Spinal cord (tissue), 10 donors: Measurements from ENCODE around the gene PRPF18. TPM values are rescaled to one million over a fixed set of nuclear protein-coding genes. Genes with fewer than 3 reads are reported as not detected.

Experiments used
- DNase-seq, 6 donors: peaks; one replicate each; pipeline versions ENCODE4 v3.0.0 to v3.0.0-alpha.2; 2013 to 2015; ENCODE audit warnings: low spot score in 6 of 6, low read depth in 4 of 6
- H3K27ac ChIP-seq: one replicate; pipeline ENCODE4 v1.5.1; 2013; ENCODE audit warnings: low read depth, low read length, control low read depth
- H3K27me3 ChIP-seq: one replicate; pipeline ENCODE4 v1.6.1; 2013; ENCODE audit warnings: low read length; ENCODE audit not compliant: control insufficient read depth, insufficient read depth
- H3K36me3 ChIP-seq: one replicate; pipeline ENCODE4 v1.6.1; 2013; ENCODE audit warnings: low read length; ENCODE audit not compliant: control insufficient read depth, insufficient read depth
- H3K4me1 ChIP-seq: one replicate; pipeline ENCODE4 v1.6.1; 2013; ENCODE audit warnings: low read length; ENCODE audit not compliant: control insufficient read depth, insufficient read depth
- H3K4me3 ChIP-seq: one replicate; pipeline ENCODE4 v1.5.1; 2013; ENCODE audit warnings: low read depth, low read length, control low read depth
- H3K9me3 ChIP-seq: one replicate; pipeline ENCODE4 v1.6.1; 2013; ENCODE audit warnings: low read length; ENCODE audit not compliant: control insufficient read depth, insufficient read depth
- WGBS: methylation state at CpG from one replicate; pipeline ENCODE4 v1.1.5; 2013; ENCODE audit warnings: missing lambda C conversion rate; ENCODE audit not compliant: insufficient coverage; 5-methylcytosine and 5-hydroxymethylcytosine counted together
- polyA plus RNA-seq, 2 donors: library from polyadenylated mRNA; unstranded; fragments of 120-200 nt; gene quantifications; one replicate each; pipeline ENCODE4 v1.2.1, GENCODE V29; 2013; ENCODE audit not compliant: insufficient read length in 2 of 2
- total RNA-seq, 2 donors: library from RNA; depleted of rRNA in 1 of 2; stranded (reverse); fragments of 120-200 nt in 1 of 2; fragments of >200 nt in 1 of 2; gene quantifications; one replicate each; pipeline versions ENCODE4 v1.2.3 to v1.2.4, GENCODE V29; 2013 to 2014
- donor health status: healthy.

PRPF18 gene
- total and polyA plus RNA-seq, 4 donors: 17.8 to 34.7 (median 27.1) TPM

- H3K9me3 ChIP-seq: no peaks in the 10 kb centered on the region
- DNase-seq: no peak
- H3K36me3 ChIP-seq: no peaks in the 10 kb centered on the region
- no peaks in the 10 kb centered on the region for H3K27me3 ChIP-seq
- no peak overlapping the region for H3K27ac ChIP-seq
- 88% methylated on average over 2 of the region's 2 CpGs for WGBS
- no peaks in the 10 kb centered on the region for H3K4me1 ChIP-seq
- H3K4me3 ChIP-seq: no peak overlapping the region
These were observed 6.8 kb downstream of the PRPF18 start for GRCh38 chr10:13593535-13593934.

- Histone ChIP-seq H3K4me1 (no peaks in the 10 kb centered on the region), H3K4me3 (no peak overlapping the region), H3K9me3 (no peaks in the 10 kb centered on the region), H3K27me3 (no peaks in the 10 kb centered on the region), H3K36me3 (peaks cover under 1% of the 10 kb centered on the region), H3K27ac (no peak overlapping the region)
- no peak for DNase-seq
- WGBS: no CpG with 5 or more reads among the region's 2 CpGs
These were observed 7.9 kb downstream of the PRPF18 start for GRCh38 chr10:13594641-13595040.

DNA sequence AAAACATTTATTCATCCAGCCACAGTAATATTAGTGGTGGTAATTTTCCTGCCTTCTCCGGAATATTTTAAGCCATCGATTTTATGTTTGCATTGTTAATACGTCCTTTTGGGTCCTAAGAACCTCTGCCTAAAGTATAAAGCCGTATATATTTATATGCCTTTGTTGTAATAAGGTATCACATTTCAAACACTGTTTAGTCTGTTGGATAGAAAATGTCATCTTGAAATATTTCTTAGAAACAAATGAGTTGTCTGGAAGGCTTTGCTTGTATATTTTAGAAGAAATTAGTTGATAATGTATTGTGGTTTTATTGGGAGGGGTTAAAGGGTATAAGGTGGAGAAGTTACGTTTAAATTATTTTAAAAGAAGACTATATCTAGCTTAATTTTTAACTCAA lies 11.1 kb downstream of the PRPF18 start:
- Histone ChIP-seq H3K4me1 (no peaks in the 10 kb centered on the region), H3K36me3 (peaks cover 6% of the 10 kb centered on the region), H3K9me3 (no peaks in the 10 kb centered on the region), H3K4me3 (no peak overlapping the region), H3K27me3 (no peaks in the 10 kb centered on the region), H3K27ac (no peak overlapping the region)
- WGBS: no CpG with 5 or more reads among the region's 5 CpGs
- DNase-seq: no peak

DNA sequence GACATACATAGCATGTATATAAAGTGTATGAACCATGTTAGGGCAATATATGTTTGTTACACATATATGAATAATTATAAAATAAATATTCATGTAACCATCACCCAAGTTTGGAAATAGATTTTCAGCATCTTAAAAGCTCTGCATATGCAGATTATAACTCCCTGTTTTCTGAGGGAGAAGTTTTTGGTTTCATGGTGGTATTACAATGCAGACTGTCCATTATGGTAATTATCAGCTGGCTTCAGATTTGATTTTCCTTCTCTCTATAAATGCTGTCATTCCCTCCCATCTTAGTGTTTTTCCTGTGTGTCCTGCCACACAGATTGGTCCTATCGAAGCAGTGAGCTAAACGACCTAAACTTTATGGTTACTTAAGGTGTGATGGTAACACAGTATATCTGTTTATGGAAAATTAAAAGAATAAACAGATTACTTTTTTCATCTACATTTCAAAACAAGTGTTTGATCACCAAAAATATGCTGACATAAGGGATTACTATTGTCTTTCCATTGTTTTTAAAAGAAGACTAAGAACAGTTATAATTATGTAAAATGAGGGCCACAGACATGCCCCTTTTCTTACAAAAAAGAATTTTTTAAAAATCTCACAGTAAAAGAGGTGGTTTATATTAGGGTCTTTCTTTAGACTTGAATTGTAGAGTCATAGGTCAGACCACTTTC lies 17.7 kb downstream of the PRPF18 start:
- no peak overlapping the region for H3K27ac ChIP-seq
- no peak for DNase-seq
- H3K9me3 ChIP-seq: no peaks in the 10 kb centered on the region
- H3K27me3 ChIP-seq: no peaks in the 10 kb centered on the region
- H3K36me3 ChIP-seq: peaks cover 19% of the 10 kb centered on the region
- H3K4me1 ChIP-seq: no peaks in the 10 kb centered on the region
- H3K4me3 ChIP-seq: no peak overlapping the region
- no CpG with 5 or more reads among the region's 2 CpGs for WGBS

DNA sequence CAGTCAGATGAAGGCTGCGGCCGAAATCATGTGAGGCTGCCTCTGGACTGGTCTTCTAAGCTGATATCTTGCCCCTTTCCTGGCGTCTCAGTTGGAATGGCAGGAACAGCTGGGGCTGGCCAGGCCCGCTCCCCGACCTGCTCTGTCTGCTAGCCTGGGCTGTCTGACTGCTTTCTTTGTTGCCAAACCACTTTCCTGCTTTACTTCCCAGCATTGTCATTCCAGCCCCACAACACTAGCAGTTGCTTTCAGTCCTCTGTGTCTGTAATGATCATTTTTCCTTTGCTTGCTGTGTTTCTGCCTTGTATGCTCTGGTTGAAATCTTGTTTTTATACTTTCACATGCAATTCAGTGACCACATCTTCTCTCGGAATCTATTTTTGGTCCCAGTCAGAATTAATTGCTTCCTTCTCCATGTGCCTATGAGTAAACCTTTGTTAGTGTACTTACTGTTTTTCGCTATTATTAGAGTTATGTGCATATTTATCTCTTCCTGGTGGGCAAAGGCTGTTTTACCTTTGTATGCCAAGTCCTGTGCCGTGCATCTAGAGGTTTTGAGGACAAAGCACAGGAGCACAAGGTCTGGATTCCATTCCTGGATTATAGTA lies 21.6 kb downstream of the PRPF18 start:
- no peak for DNase-seq
- Histone ChIP-seq H3K4me1 (no peaks in the 10 kb centered on the region), H3K27ac (no peak overlapping the region), H3K27me3 (no peaks in the 10 kb centered on the region), H3K4me3 (no peak overlapping the region), H3K36me3 (peaks cover 20% of the 10 kb centered on the region), H3K9me3 (no peaks in the 10 kb centered on the region)
- 74% methylated on average over 7 of the region's 8 CpGs for WGBS

DNA sequence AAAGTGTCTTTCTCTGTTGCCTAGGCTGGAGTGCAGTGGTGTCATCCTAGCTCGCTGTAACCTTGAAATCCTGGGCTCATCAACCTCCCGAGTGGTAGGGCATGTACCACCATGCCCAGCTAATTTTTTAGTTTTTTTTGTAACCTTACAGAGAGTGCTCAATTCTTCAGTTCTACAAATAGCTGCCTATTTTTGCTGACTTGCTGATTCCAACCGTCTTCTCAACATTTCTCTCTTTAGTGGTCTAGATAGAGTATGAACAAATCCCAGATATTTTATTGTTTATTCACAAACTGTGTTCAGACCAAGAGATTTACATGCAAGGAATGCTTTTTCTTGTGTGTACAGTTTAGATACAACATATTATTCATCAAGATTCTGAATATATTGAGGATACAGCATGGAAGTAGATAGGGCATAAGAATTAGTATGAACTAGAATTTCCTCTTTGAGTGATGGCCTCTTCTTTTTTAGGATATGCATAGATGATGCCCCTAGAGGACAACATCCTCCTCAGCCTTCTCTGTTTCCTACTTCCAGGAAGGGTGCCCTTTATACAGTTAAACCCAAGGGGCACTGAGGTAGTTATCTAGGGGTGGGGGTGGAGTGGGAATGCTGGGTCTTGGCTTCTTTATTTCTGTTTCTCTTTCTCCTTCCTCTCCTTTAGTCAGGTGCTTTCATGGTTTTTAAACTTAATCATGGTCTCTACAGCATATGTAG lies 26.0 kb downstream of the PRPF18 start:
- H3K4me1 ChIP-seq: peaks cover 5% of the 10 kb centered on the region
- DNase-seq: no peak
- no peaks in the 10 kb centered on the region for H3K27me3 ChIP-seq
- H3K27ac ChIP-seq: no peak overlapping the region
- no peak overlapping the region for H3K4me3 ChIP-seq
- peaks cover 12% of the 10 kb centered on the region for H3K36me3 ChIP-seq
- WGBS: 100% methylated on average over 1 of the region's 3 CpGs
- no peaks in the 10 kb centered on the region for H3K9me3 ChIP-seq

- peaks cover 12% of the 10 kb centered on the region for H3K36me3 ChIP-seq
- H3K9me3 ChIP-seq: no peaks in the 10 kb centered on the region
- no CpG with 5 or more reads among the region's 5 CpGs for WGBS
- no peak overlapping the region for H3K4me3 ChIP-seq
- H3K27me3 ChIP-seq: no peaks in the 10 kb centered on the region
- H3K4me1 ChIP-seq: peaks cover 5% of the 10 kb centered on the region
- DNase-seq: peak in 4 of 6 donors; percentile 41 to 93 (median 71)
- H3K27ac ChIP-seq: no peak overlapping the region
These were observed 26.8 kb downstream of the PRPF18 start for GRCh38 chr10:13613519-13613918.

DNA sequence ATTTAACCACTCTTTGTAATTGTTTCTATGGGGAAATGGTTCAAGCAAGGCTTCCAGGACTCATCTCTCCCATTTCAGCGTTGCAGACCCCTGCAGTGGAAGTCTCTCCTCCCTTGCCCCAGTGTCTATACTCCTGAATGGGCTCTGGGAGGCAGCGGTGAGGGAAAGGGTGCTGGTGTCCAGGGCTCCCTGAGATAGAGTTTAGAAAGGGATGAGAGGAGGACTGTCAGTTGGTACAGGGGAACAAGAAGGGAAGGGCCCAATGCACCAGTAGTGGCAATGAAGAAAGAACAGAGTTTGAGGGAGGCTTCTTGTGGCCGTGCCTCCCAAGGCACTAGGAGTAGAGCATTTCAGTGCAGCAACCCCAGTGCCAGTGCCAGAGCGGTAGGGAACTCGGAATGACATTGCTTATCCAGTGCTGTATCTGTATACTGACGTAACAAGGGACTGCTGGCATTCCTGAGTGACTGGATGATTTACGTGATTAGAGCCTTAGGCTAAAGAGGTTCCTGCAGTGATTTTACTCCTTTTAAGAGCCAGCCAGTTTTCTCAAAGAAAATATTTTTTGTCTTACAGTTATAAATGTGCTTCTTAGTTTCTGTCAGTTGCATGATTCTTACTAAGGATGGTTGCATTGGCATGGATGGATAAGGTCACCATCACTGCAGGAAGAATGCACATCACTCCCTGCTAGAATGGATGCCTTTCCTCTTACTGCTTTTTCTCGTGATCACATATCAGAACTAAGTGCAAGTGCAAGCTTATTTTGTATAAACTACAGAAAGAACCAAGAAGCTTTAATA lies 28.0 kb downstream of the PRPF18 start:
- peaks cover 5% of the 10 kb centered on the region for H3K4me1 ChIP-seq
- peaks cover 16% of the 10 kb centered on the region for H3K36me3 ChIP-seq
- no peaks in the 10 kb centered on the region for H3K9me3 ChIP-seq
- WGBS: 67% methylated on average over 5 of the region's 8 CpGs
- no peak overlapping the region for H3K27ac ChIP-seq
- H3K27me3 ChIP-seq: no peaks in the 10 kb centered on the region
- peak in 2 of 6 donors; percentile 13 to 31 for DNase-seq
- H3K4me3 ChIP-seq: no peak overlapping the region

GRCh38 chr10:13615650-13616300 lies 29.0 kb downstream of the PRPF18 start:
- Histone ChIP-seq H3K9me3 (no peaks in the 10 kb centered on the region), H3K27me3 (no peaks in the 10 kb centered on the region), H3K4me1 (peaks cover 5% of the 10 kb centered on the region), H3K27ac (peak overlapping the region; percentile 34), H3K36me3 (peaks cover 16% of the 10 kb centered on the region), H3K4me3 (no peak overlapping the region)
- WGBS: 67% methylated on average over 1 of the region's 7 CpGs
- DNase-seq: peak in 1 of 6 donors; percentile 24
